ENCODE data around the gene EHBP1.

Gene EHBP1
- 17.6 to 27.7 (median 22.6) reads per million in 4 experiments for total RNA-seq

- peak; percentile 97 for DNase-seq
These were observed at the start of gene EHBP1 for GRCh38 chr2:62705007-62705829. TSS of gene EHBP1 (plus strand) at chr2:62705713. CDS start at chr2:62707192, 1,479 bp downstream.

GRCh38 chr2:62657783-62658182 is 47.7 kb upstream of the EHBP1 start:
- no peak for DNase-seq

- no peak for DNase-seq
These were observed 46.6 kb upstream of the EHBP1 start for GRCh38 chr2:62658891-62659290.

GRCh38 chr2:62660087-62660486 is 45.4 kb upstream of the EHBP1 start:
- DNase-seq, result no peak

- no peak for DNase-seq
These were observed 44.8 kb upstream of the EHBP1 start for GRCh38 chr2:62660582-62661262.

- DNase-seq, result no peak
These were observed 44.3 kb upstream of the EHBP1 start for GRCh38 chr2:62661263-62661635.

GRCh38 chr2:62662131-62662530 is 43.4 kb upstream of the EHBP1 start:
- DNase-seq, result no peak

- no peak for DNase-seq
These were observed 43.0 kb upstream of the EHBP1 start for GRCh38 chr2:62662554-62662953.

- DNase-seq, result no peak
These were observed 42.1 kb upstream of the EHBP1 start for GRCh38 chr2:62663411-62663810.

GRCh38 chr2:62663920-62664795 is 41.4 kb upstream of the EHBP1 start:
- no peak for DNase-seq

GRCh38 chr2:62665446-62665845 is 40.1 kb upstream of the EHBP1 start:
- DNase-seq, result no peak

GRCh38 chr2:62669180-62669579 is 36.3 kb upstream of the EHBP1 start:
- DNase-seq, result no peak

GRCh38 chr2:62672601-62673000 is 32.9 kb upstream of the EHBP1 start:
- no peak for DNase-seq

GRCh38 chr2:62675062-62675461 is 30.5 kb upstream of the EHBP1 start:
- DNase-seq, result no peak

GRCh38 chr2:62685256-62685655 is 20.3 kb upstream of the EHBP1 start:
- no peak for DNase-seq

- DNase-seq, result no peak
These were observed 19.4 kb upstream of the EHBP1 start for GRCh38 chr2:62686012-62686685.

- no peak for DNase-seq
These were observed 17.9 kb upstream of the EHBP1 start for GRCh38 chr2:62687636-62688035.

GRCh38 chr2:62688771-62689170 is 16.7 kb upstream of the EHBP1 start:
- no peak for DNase-seq

GRCh38 chr2:62691186-62691585 is 14.3 kb upstream of the EHBP1 start:
- no peak for DNase-seq

- no peak for DNase-seq
These were observed 13.3 kb upstream of the EHBP1 start for GRCh38 chr2:62692225-62692624.

GRCh38 chr2:62698653-62699052 is 6.9 kb upstream of the EHBP1 start:
- no peak for DNase-seq

GRCh38 chr2:62704654-62705006 is 883 bp upstream of the EHBP1 start:
- no peak for DNase-seq

Data from effector CD8-positive, alpha-beta T cell (primary cell).